HEK293 (cell line): ENCODE results near the gene PPIA.

Experiments
- CTCF ChIA-PET: fragments of 350-600 bp; formaldehyde crosslinking; extraction: SDS; loops from one replicate; lab custom pipeline; 2021; ENCODE audit warnings: antibody characterized with exemption; lab: Yijun Ruan, JAX
- POLR2A ChIA-PET: fragments of 300-600 bp; formaldehyde crosslinking; extraction: SDS; loops from one replicate; lab custom pipeline; 2020; ENCODE audit warnings: antibody characterized with exemption, inconsistent platforms; lab: Yijun Ruan, JAX
- H3K27ac ChIP-seq: fragments of 200-500 bp; sonication (Bioruptor generic); 2 replicates; pipeline ENCODE4 v1.5.1; 2014; ENCODE audit warnings: low read depth, low read length, control low read depth, inconsistent platforms; ENCODE audit errors: extremely low read depth
- H3K36me3 ChIP-seq, 2 experiments: fragments of 200-500 bp in 1 of 2; sonication (Bioruptor generic) in 1 of 2; 1 replicate in 1 of 2; 2 replicates in 1 of 2; pipeline ENCODE4 v1.5.1; 2014 to 2017; ENCODE audit warnings: inconsistent platforms in 2 of 2, low read length in 2 of 2; ENCODE audit not compliant: control insufficient read depth in 2 of 2, insufficient read depth in 1 of 2
- H3K4me1 ChIP-seq: fragments of 200-500 bp; sonication (Bioruptor generic); 2 replicates; pipeline ENCODE4 v1.5.1; 2014; ENCODE audit warnings: mild to moderate bottlenecking, low read length, inconsistent platforms; ENCODE audit not compliant: control insufficient read depth, insufficient read depth
- H3K4me3 ChIP-seq: 2 replicates; pipeline ENCODE4 v1.5.1; 2011; ENCODE audit warnings: low read depth, mild to moderate bottlenecking, control low read depth, low read length, moderate library complexity
- H3K9me3 ChIP-seq: fragments of 200-500 bp; sonication (Bioruptor generic); 2 replicates; pipeline ENCODE4 v1.5.1; 2014; ENCODE audit warnings: low read depth, low read length, inconsistent platforms; ENCODE audit not compliant: control insufficient read depth, insufficient read depth
- BCL6B ChIP-seq: fragments of 450-650 bp; formaldehyde crosslinking; IDR thresholded peaks from 2 replicates; pipeline ENCODE4 v1.5.1; 2017; ENCODE audit warnings: missing biosample characterization, missing genetic modification characterization
- GLI2 ChIP-seq: fragments of 450-650 bp; formaldehyde crosslinking; IDR thresholded peaks from 2 replicates; pipeline ENCODE4; 2017; ENCODE audit warnings: missing biosample characterization, missing genetic modification characterization, low read depth, borderline replicate concordance
- HOXA7 ChIP-seq: sonication (generic); formaldehyde crosslinking; IDR thresholded peaks from 2 replicates; pipeline ENCODE4 v1.8.1; 2022; ENCODE audit warnings: missing genetic modification reagents, borderline replicate concordance
- SP3 ChIP-seq: fragments of 450-650 bp; formaldehyde crosslinking; IDR thresholded peaks from 2 replicates; pipeline ENCODE4 v1.5.1; 2016; ENCODE audit warnings: missing biosample characterization, missing genetic modification characterization
- ZBTB21 ChIP-seq: fragments of 450-650 bp; formaldehyde crosslinking; IDR thresholded peaks from 2 replicates; pipeline ENCODE4 v1.5.1; 2017; ENCODE audit warnings: missing biosample characterization, missing genetic modification characterization
- ZBTB7A ChIP-seq: fragments of 450-650 bp; formaldehyde crosslinking; IDR thresholded peaks from 2 replicates; pipeline ENCODE4 v1.5.1; 2016; ENCODE audit warnings: low read depth, missing biosample characterization, missing genetic modification characterization
- ZNF114 ChIP-seq: fragments of 450-650 bp; formaldehyde crosslinking; IDR thresholded peaks from 2 replicates; pipeline ENCODE4 v1.5.0; 2017; ENCODE audit warnings: missing biosample characterization, missing genetic modification characterization
- ZNF202 ChIP-seq: fragments of 450-650 bp; formaldehyde crosslinking; IDR thresholded peaks from 2 replicates; pipeline ENCODE4 v1.5.1; 2016; ENCODE audit warnings: missing biosample characterization, missing genetic modification characterization, borderline replicate concordance
- ZNF214 ChIP-seq: fragments of 450-650 bp; formaldehyde crosslinking; IDR thresholded peaks from 2 replicates; pipeline ENCODE4 v1.5.1; 2017; ENCODE audit warnings: missing biosample characterization, mild to moderate bottlenecking, missing genetic modification characterization, borderline replicate concordance
- ZNF274 ChIP-seq, 2 experiments: fragments of 200-500 bp in 1 of 2; fragments of 450-650 bp in 1 of 2; sonication (Bioruptor generic) in 1 of 2; formaldehyde crosslinking in 1 of 2; IDR thresholded peaks; 2 replicates each; pipeline versions ENCODE4 v1.5.1 to v1.6.1; 2014 to 2016; ENCODE audit warnings: borderline replicate concordance in 1 of 2, inconsistent platforms in 1 of 2, low read length in 1 of 2, missing biosample characterization in 1 of 2, missing genetic modification characterization in 1 of 2
- ZNF280C ChIP-seq: fragments of 450-650 bp; formaldehyde crosslinking; IDR thresholded peaks from 2 replicates; pipeline ENCODE4 v1.5.1; 2016; ENCODE audit warnings: missing biosample characterization, missing genetic modification characterization
- ZNF404 ChIP-seq: fragments of 450-650 bp; formaldehyde crosslinking; IDR thresholded peaks from 2 replicates; pipeline ENCODE4 v1.5.1; 2017; ENCODE audit warnings: missing biosample characterization, missing genetic modification characterization
- ZNF48 ChIP-seq: fragments of 450-650 bp; formaldehyde crosslinking; IDR thresholded peaks from 2 replicates; pipeline ENCODE4 v1.5.1; 2016; ENCODE audit warnings: missing biosample characterization, missing genetic modification characterization
- ZNF555 ChIP-seq: fragments of 450-650 bp; formaldehyde crosslinking; conservative IDR thresholded peaks from 2 replicates; pipeline ENCODE4 v1.5.1; 2017; ENCODE audit warnings: missing biosample characterization, mild to moderate bottlenecking, missing genetic modification characterization, inconsistent platforms
- ZNF558 ChIP-seq: fragments of 450-650 bp; formaldehyde crosslinking; IDR thresholded peaks from 2 replicates; pipeline ENCODE4 v1.5.1; 2016; ENCODE audit warnings: missing biosample characterization, missing genetic modification characterization
- ZNF610 ChIP-seq: fragments of 450-650 bp; formaldehyde crosslinking; IDR thresholded peaks from 2 replicates; pipeline ENCODE4 v1.5.1; 2016; ENCODE audit warnings: missing biosample characterization, missing genetic modification characterization, borderline replicate concordance
- ZNF645 ChIP-seq: fragments of 450-650 bp; formaldehyde crosslinking; IDR thresholded peaks from 2 replicates; pipeline ENCODE4; 2016; ENCODE audit warnings: missing biosample characterization, missing genetic modification characterization
- ZNF701 ChIP-seq: fragments of 450-650 bp; formaldehyde crosslinking; IDR thresholded peaks from 2 replicates; pipeline ENCODE4 v1.5.1; 2016; ENCODE audit warnings: missing biosample characterization, missing genetic modification characterization
- ZNF777 ChIP-seq: fragments of 450-650 bp; formaldehyde crosslinking; IDR thresholded peaks from 2 replicates; pipeline ENCODE4 v1.5.1; 2017; ENCODE audit warnings: missing biosample characterization, missing genetic modification characterization, borderline replicate concordance
- TF ChIP-seq, protein P1 (sequence below): fragments of 450-650 bp; formaldehyde crosslinking; conservative IDR thresholded peaks from 2 replicates; pipeline ENCODE4 v1.5.1; 2016; ENCODE audit warnings: low read depth, missing biosample characterization, missing genetic modification characterization
- TF ChIP-seq, protein P2 (sequence below): fragments of 450-650 bp; formaldehyde crosslinking; IDR thresholded peaks from 2 replicates; pipeline ENCODE4 v1.5.1; 2016; ENCODE audit warnings: missing biosample characterization, missing genetic modification characterization

The PPIA gene

GRCh38 chr7:44776211-44776610 is 20.3 kb upstream of the PPIA start (continued):
- TF ChIP-seq, protein P1, sequence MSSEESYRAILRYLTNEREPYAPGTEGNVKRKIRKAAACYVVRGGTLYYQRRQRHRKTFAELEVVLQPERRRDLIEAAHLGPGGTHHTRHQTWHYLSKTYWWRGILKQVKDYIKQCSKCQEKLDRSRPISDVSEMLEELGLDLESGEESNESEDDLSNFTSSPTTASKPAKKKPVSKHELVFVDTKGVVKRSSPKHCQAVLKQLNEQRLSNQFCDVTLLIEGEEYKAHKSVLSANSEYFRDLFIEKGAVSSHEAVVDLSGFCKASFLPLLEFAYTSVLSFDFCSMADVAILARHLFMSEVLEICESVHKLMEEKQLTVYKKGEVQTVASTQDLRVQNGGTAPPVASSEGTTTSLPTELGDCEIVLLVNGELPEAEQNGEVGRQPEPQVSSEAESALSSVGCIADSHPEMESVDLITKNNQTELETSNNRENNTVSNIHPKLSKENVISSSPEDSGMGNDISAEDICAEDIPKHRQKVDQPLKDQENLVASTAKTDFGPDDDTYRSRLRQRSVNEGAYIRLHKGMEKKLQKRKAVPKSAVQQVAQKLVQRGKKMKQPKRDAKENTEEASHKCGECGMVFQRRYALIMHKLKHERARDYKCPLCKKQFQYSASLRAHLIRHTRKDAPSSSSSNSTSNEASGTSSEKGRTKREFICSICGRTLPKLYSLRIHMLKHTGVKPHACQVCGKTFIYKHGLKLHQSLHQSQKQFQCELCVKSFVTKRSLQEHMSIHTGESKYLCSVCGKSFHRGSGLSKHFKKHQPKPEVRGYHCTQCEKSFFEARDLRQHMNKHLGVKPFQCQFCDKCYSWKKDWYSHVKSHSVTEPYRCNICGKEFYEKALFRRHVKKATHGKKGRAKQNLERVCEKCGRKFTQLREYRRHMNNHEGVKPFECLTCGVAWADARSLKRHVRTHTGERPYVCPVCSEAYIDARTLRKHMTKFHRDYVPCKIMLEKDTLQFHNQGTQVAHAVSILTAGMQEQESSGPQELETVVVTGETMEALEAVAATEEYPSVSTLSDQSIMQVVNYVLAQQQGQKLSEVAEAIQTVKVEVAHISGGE, result no peak
- TF ChIP-seq, protein P2, sequence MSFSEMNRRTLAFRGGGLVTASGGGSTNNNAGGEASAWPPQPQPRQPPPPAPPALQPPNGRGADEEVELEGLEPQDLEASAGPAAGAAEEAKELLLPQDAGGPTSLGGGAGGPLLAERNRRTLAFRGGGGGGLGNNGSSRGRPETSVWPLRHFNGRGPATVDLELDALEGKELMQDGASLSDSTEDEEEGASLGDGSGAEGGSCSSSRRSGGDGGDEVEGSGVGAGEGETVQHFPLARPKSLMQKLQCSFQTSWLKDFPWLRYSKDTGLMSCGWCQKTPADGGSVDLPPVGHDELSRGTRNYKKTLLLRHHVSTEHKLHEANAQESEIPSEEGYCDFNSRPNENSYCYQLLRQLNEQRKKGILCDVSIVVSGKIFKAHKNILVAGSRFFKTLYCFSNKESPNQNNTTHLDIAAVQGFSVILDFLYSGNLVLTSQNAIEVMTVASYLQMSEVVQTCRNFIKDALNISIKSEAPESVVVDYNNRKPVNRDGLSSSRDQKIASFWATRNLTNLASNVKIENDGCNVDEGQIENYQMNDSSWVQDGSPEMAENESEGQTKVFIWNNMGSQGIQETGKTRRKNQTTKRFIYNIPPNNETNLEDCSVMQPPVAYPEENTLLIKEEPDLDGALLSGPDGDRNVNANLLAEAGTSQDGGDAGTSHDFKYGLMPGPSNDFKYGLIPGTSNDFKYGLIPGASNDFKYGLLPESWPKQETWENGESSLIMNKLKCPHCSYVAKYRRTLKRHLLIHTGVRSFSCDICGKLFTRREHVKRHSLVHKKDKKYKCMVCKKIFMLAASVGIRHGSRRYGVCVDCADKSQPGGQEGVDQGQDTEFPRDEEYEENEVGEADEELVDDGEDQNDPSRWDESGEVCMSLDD (tag by site-specific recombination), result no peak
- TF ChIP-seq ZBTB7A (tag by site-specific recombination) (no peak), ZNF280C (tag by site-specific recombination) (no peak), BCL6B (no peak), ZNF114 (tag by site-specific recombination) (no peak), ZNF404 (tag by site-specific recombination) (no peak), GLI2 (tag by site-specific recombination) (no peak)

DNA sequence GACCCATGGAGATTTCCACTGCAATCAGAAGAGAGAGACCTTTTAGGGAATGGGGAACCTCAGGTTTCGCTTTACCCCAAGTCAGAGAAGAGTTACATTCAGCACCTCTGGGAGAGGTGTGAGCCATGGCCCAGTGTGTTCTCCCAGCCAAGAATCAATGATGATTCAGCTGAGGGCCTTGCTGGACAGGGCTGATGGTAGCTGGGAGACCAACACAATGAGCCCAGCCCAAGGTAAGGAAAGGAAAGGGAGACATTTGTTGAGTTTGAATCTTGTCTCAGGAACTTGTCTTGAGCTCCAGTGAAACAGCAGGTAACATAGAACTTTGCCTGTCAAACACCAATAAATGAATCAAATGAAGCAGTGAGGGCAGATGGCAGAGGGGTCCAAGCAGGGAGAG is 14.0 kb upstream of the PPIA start:
- ChIA-PET POLR2A (no interaction called here), CTCF (no interaction called here)
- no peak overlapping the region for H3K4me3 ChIP-seq
- H3K27ac ChIP-seq, result no peak overlapping the region
- no peaks in the 10 kb centered on the region for H3K36me3 ChIP-seq
- no peaks in the 10 kb centered on the region for H3K4me1 ChIP-seq
- no peak for TF ChIP-seq ZNF610 (tag by site-specific recombination)
- TF ChIP-seq ZNF48 (tag by site-specific recombination), result no peak
- no peak for TF ChIP-seq ZNF558 (tag by site-specific recombination)
- no peak for TF ChIP-seq ZNF202 (tag by site-specific recombination)
- no peak for TF ChIP-seq ZNF214 (tag by site-specific recombination)
- no peak for TF ChIP-seq ZNF645
- no peak for TF ChIP-seq ZBTB21
- no peak for TF ChIP-seq ZNF274 (IDR thresholded peaks at IDR 0.05; ENCODE audit: low read length)
- TF ChIP-seq ZNF274 (tag by site-specific recombination; IDR thresholded peaks at IDR 0.05; ENCODE audit: borderline replicate concordance), result no peak
- TF ChIP-seq ZNF555 (tag by site-specific recombination), result no peak
- no peak for TF ChIP-seq ZNF777 (tag by site-specific recombination)
- TF ChIP-seq ZNF701, result no peak
- no peak for TF ChIP-seq SP3
- no peak for TF ChIP-seq HOXA7 (CRISPR knock-in tag)
- H3K9me3 ChIP-seq, result no peaks in the 10 kb centered on the region
